Lung (tissue), 12 donors: ENCODE results near the gene TTC34. TPM values are rescaled to one million over a fixed set of nuclear protein-coding genes. Genes with fewer than 3 reads are reported as not detected.

ENCODE experiments used
- ATAC-seq: fragments of 200-7000 bp; cut with Tn5 transposase; one replicate; pipeline ENCODE4 v1.9.1; 2020; ENCODE audit warnings: moderate number of reproducible peaks; ENCODE audit not compliant: insufficient read depth, low FRiP score
- DNase-seq, 3 donors: peaks; one replicate each; pipeline ENCODE4 v3.0.0-alpha.2; 2013 to 2017
- H3K27ac ChIP-seq, 2 donors: one replicate each; pipeline ENCODE4 v1.5.1; 2013; ENCODE audit warnings: mild to moderate bottlenecking in 2 of 2, moderate library complexity in 2 of 2, control low read depth in 1 of 2, inconsistent platforms in 1 of 2, low read depth in 1 of 2, low read length in 1 of 2
- H3K27me3 ChIP-seq, 3 donors: one replicate each; pipeline ENCODE4 v1.5.1; 2013; ENCODE audit warnings: low read length in 2 of 3; ENCODE audit not compliant: control insufficient read depth in 3 of 3, insufficient read depth in 3 of 3
- H3K36me3 ChIP-seq, 4 donors: one replicate each; pipeline ENCODE4 v1.5.1; 2013; ENCODE audit warnings: low read length in 4 of 4, mild to moderate bottlenecking in 1 of 4, moderate library complexity in 1 of 4; ENCODE audit not compliant: control insufficient read depth in 4 of 4, insufficient read depth in 4 of 4
- H3K4me1 ChIP-seq, 5 donors: one replicate each; pipeline ENCODE4 v1.5.1; 2013; ENCODE audit warnings: low read length in 5 of 5, mild to moderate bottlenecking in 2 of 5, moderate library complexity in 1 of 5; ENCODE audit not compliant: control insufficient read depth in 5 of 5, insufficient read depth in 5 of 5
- H3K4me3 ChIP-seq: one replicate; pipeline ENCODE4 v1.5.1; 2013; ENCODE audit warnings: mild to moderate bottlenecking, control low read depth, moderate library complexity
- H3K9ac ChIP-seq, 2 donors: one replicate each; pipeline ENCODE4 v1.5.1; 2013; ENCODE audit warnings: low read length in 2 of 2, control low read depth in 1 of 2; ENCODE audit not compliant: insufficient read depth in 1 of 2
- H3K9me3 ChIP-seq, 4 donors: one replicate each; pipeline ENCODE4 v1.5.1; 2013; ENCODE audit warnings: low read length in 3 of 4, mild to moderate bottlenecking in 1 of 4, moderate library complexity in 1 of 4; ENCODE audit not compliant: control insufficient read depth in 4 of 4, insufficient read depth in 3 of 4
- CTCF ChIP-seq: IDR thresholded peaks from 2 replicates; pipeline ENCODE4 v1.5.1; 2012; ENCODE audit warnings: mild to moderate bottlenecking; ENCODE audit errors: control extremely low read depth, extremely low read depth
- WGBS, 2 donors: extraction: QIAGEN DNeasy Blood & Tissue Kit; methylation state at CpG; one replicate each; pipeline ENCODE4 v1.1.7; 2013; 5-methylcytosine and 5-hydroxymethylcytosine counted together
- polyA plus RNA-seq, 2 donors: library from polyadenylated mRNA; stranded (reverse); fragments of 200-250 nt; gene quantifications; one replicate each; pipeline ENCODE4 v1.2.1, GENCODE V29; 2013
- total RNA-seq, 2 donors: library from RNA; depleted of rRNA in 1 of 2; stranded (reverse); fragments of >200 nt in 1 of 2; gene quantifications; one replicate each; pipeline ENCODE4 v1.2.1, GENCODE V29; 2014 to 2021
- donor health status: control.
- donor health status: control.
- donor health status: Bipolar disorder and iron deficiency.
- donor health status: healthy.
- donor health status: DM: yes; HTN: yes; CAD: no.

The TTC34 gene
- total and polyA plus RNA-seq, 4 donors, result 0.30 to 3.3 (median 0.75) TPM

GRCh38 chr1:2830761-2831425 lies 29.4 kb upstream of the TTC34 start:
- no peak for ATAC-seq
- no peak overlapping the region for H3K9ac ChIP-seq
- no peak for DNase-seq
- H3K4me3 ChIP-seq, result no peak overlapping the region
- no peaks in the 10 kb centered on the region for H3K4me1 ChIP-seq
- peaks cover 0 to 6% (median 0%) of the 10 kb centered on the region in 3 donors for H3K27me3 ChIP-seq
- peaks cover 0 to 24% (median 0%) of the 10 kb centered on the region in 4 donors for H3K9me3 ChIP-seq
- TF ChIP-seq CTCF, result no peak
- H3K36me3 ChIP-seq, result no peaks in the 10 kb centered on the region
- no peak overlapping the region for H3K27ac ChIP-seq
- WGBS, 2 donors, result 84 to 94% methylated on average over 19 to 20 of the region's 20 CpGs

GRCh38 chr1:2829846-2830615 lies 28.5 kb upstream of the TTC34 start:
- peaks cover 0 to 24% (median 0%) of the 10 kb centered on the region in 4 donors for H3K9me3 ChIP-seq
- no peaks in the 10 kb centered on the region for H3K36me3 ChIP-seq
- no peak for DNase-seq
- no peaks in the 10 kb centered on the region for H3K4me1 ChIP-seq
- no peak overlapping the region for H3K4me3 ChIP-seq
- H3K27me3 ChIP-seq, result peaks cover 0 to 6% (median 0%) of the 10 kb centered on the region in 3 donors
- TF ChIP-seq CTCF, result no peak
- ATAC-seq, result no peak
- 73 to 87% methylated on average over 23 of the region's 23 CpGs for WGBS, 2 donors
- no peak overlapping the region for H3K27ac ChIP-seq
- no peak overlapping the region for H3K9ac ChIP-seq

GRCh38 chr1:2828586-2829250 lies 27.2 kb upstream of the TTC34 start:
- ATAC-seq, result no peak
- 85 to 92% methylated on average over 18 of the region's 18 CpGs for WGBS, 2 donors
- Histone ChIP-seq H3K9ac (no peak overlapping the region), H3K36me3 (no peaks in the 10 kb centered on the region), H3K4me3 (no peak overlapping the region), H3K27me3 (peaks cover 0 to 4% (median 0%) of the 10 kb centered on the region in 3 donors), H3K27ac (no peak overlapping the region), H3K4me1 (no peaks in the 10 kb centered on the region), H3K9me3 (peaks cover 0 to 24% (median 0%) of the 10 kb centered on the region in 4 donors)
- DNase-seq, result no peak
- no peak for TF ChIP-seq CTCF
